HepG2 (cell line): ENCODE results near the gene ECM1. TPM values are rescaled to one million over a fixed set of nuclear protein-coding genes. Genes with fewer than 3 reads are reported as not detected.

Experiments used
- ATAD3A ChIP-seq: sonication (generic); formaldehyde crosslinking; IDR thresholded peaks from 2 replicates; pipeline ENCODE4 v1.4.0; 2020; ENCODE audit warnings: missing genetic modification reagents
- ATF4 ChIP-seq, 2 experiments: fragments of 450-650 bp in 1 of 2; sonication (generic) in 1 of 2; formaldehyde crosslinking; IDR thresholded peaks; 2 replicates each; pipeline versions ENCODE4 v1.5.0 to v1.8.0; 2020 to 2022; ENCODE audit warnings: mild to moderate bottlenecking in 1 of 2, missing genetic modification reagents in 1 of 2
- ATF7-NPFF ChIP-seq: sonication (generic); formaldehyde crosslinking; IDR thresholded peaks from 2 replicates; pipeline ENCODE4 v1.8.1; 2023; ENCODE audit warnings: mild to moderate bottlenecking, low read depth, missing genetic modification reagents, moderate library complexity
- CHCHD3 ChIP-seq: sonication (generic); formaldehyde crosslinking; IDR thresholded peaks from 2 replicates; pipeline ENCODE4 v1.8.0; 2022; ENCODE audit warnings: mild to moderate bottlenecking, missing genetic modification reagents, moderate library complexity
- CREB3 ChIP-seq: sonication (generic); formaldehyde crosslinking; IDR thresholded peaks from 2 replicates; pipeline ENCODE4 v1.5.0; 2020; ENCODE audit warnings: missing genetic modification reagents
- GTF3A ChIP-seq: sonication (generic); formaldehyde crosslinking; conservative IDR thresholded peaks from 2 replicates; pipeline ENCODE4 v1.4.0; 2020; ENCODE audit warnings: mild to moderate bottlenecking, missing genetic modification reagents
- HNRNPL ChIP-seq: fragments of 200-400 bp; formaldehyde crosslinking; IDR thresholded peaks from 2 replicates; pipeline ENCODE4 v1.6.1; 2017; ENCODE audit warnings: mild to moderate bottlenecking, low read depth, low read length
- KLF16 ChIP-seq, 2 experiments: sonication (generic) in 1 of 2; formaldehyde crosslinking in 1 of 2; IDR thresholded peaks; 2 replicates each; pipeline versions ENCODE4 v1.6.1 to v1.8.0; 2016 to 2023; ENCODE audit warnings: missing genetic modification reagents in 2 of 2, missing compliant biosample characterization in 1 of 2
- MAFF ChIP-seq: IDR thresholded peaks from 2 replicates; pipeline ENCODE4 v1.6.1; 2011; ENCODE audit warnings: low read depth, low read length, improper control_type of control experiment
- MED8 ChIP-seq: sonication (generic); formaldehyde crosslinking; IDR thresholded peaks from 2 replicates; pipeline ENCODE4 v1.8.1; 2023; ENCODE audit warnings: mild to moderate bottlenecking, missing genetic modification reagents; ENCODE audit not compliant: insufficient replicate concordance
- MTF1 ChIP-seq: sonication (generic); formaldehyde crosslinking; IDR thresholded peaks from 2 replicates; pipeline ENCODE4 v1.5.0; 2020; ENCODE audit warnings: missing genetic modification reagents
- MXD3 ChIP-seq: IDR thresholded peaks from 2 replicates; pipeline ENCODE4 v1.6.1; 2016; ENCODE audit warnings: mild to moderate bottlenecking, missing biosample characterization, missing genetic modification reagents
- RFXANK ChIP-seq: IDR thresholded peaks from 2 replicates; pipeline ENCODE4 v1.6.1; 2016
- SRSF4 ChIP-seq: fragments of 200-400 bp; formaldehyde crosslinking; IDR thresholded peaks from one replicate; pipeline ENCODE4 v1.6.1; 2018; ENCODE audit warnings: mild to moderate bottlenecking, low read depth, low read length, moderate library complexity; ENCODE audit not compliant: poor library complexity, severe bottlenecking
- SRY ChIP-seq: sonication (generic); formaldehyde crosslinking; IDR thresholded peaks from 2 replicates; pipeline ENCODE4 v1.8.0; 2022; ENCODE audit warnings: mild to moderate bottlenecking, missing genetic modification reagents
- SUZ12 ChIP-seq: fragments of 150-350 bp; IDR thresholded peaks from 2 replicates; pipeline ENCODE4 v1.6.1; 2014; ENCODE audit warnings: low read depth, low read length
- TAF1 ChIP-seq: sonication (generic); formaldehyde crosslinking; IDR thresholded peaks from 2 replicates; pipeline ENCODE4 v1.4.0; 2020; ENCODE audit warnings: missing genetic modification reagents
- THAP11 ChIP-seq: IDR thresholded peaks from 2 replicates; pipeline ENCODE4 v1.6.1; 2016; ENCODE audit warnings: missing biosample characterization, missing genetic modification reagents
- ZBTB25 ChIP-seq: IDR thresholded peaks from 2 replicates; pipeline ENCODE4 v1.6.1; 2018; ENCODE audit warnings: missing genetic modification reagents
- ZNF280B ChIP-seq: sonication (generic); formaldehyde crosslinking; IDR thresholded peaks from 2 replicates; pipeline ENCODE4 v1.5.0; 2020; ENCODE audit warnings: missing genetic modification reagents, mild to moderate bottlenecking, borderline replicate concordance
- ZNF383 ChIP-seq: sonication (generic); formaldehyde crosslinking; IDR thresholded peaks from 2 replicates; pipeline ENCODE4 v1.4.0; 2020; ENCODE audit warnings: missing genetic modification reagents, mild to moderate bottlenecking, borderline replicate concordance
- ZNF451 ChIP-seq: sonication (generic); formaldehyde crosslinking; IDR thresholded peaks from 2 replicates; pipeline ENCODE4 v1.5.0; 2020; ENCODE audit warnings: mild to moderate bottlenecking, missing genetic modification reagents
- ZNF567 ChIP-seq: sonication (generic); formaldehyde crosslinking; IDR thresholded peaks from 2 replicates; pipeline ENCODE4 v1.8.1; 2023; ENCODE audit warnings: mild to moderate bottlenecking, missing genetic modification reagents, borderline replicate concordance
- ZNF616 ChIP-seq: sonication (generic); formaldehyde crosslinking; IDR thresholded peaks from 2 replicates; pipeline ENCODE4 v1.5.0; 2020; ENCODE audit warnings: low read depth, mild to moderate bottlenecking, missing genetic modification reagents
- ZNF780A ChIP-seq: sonication (generic); formaldehyde crosslinking; IDR thresholded peaks from 2 replicates; pipeline ENCODE4 v1.8.0; 2022; ENCODE audit warnings: mild to moderate bottlenecking, missing genetic modification reagents, moderate library complexity
- ZNF850 ChIP-seq: sonication (generic); formaldehyde crosslinking; conservative IDR thresholded peaks from 2 replicates; pipeline ENCODE4 v1.9.0; 2021; ENCODE audit warnings: mild to moderate bottlenecking, missing genetic modification reagents
- polyA plus RNA-seq, 8 experiments: library from polyadenylated mRNA; depleted of rRNA in 3 of 8; stranded (reverse) in 7 of 8; unstranded in 1 of 8; fragments of >200 nt; fragmentation: Illumina TruSeq in 4 of 8; extraction: Trizol in 4 of 8; gene quantifications; 2 replicates each; pipeline versions ENCODE4 v1.2.1 to v1.2.3, GENCODE V29; 2011 to 2016; ENCODE audit warnings: low read depth in 4 of 8, missing spikeins in 1 of 8, mixed read lengths in 1 of 8; ENCODE audit not compliant: insufficient read depth in 1 of 8
- total RNA-seq, 5 experiments: library from RNA; depleted of rRNA; stranded (reverse); fragments of >200 nt; fragmentation: Illumina TruSeq; extraction: Trizol; gene quantifications; 2 replicates each; pipeline ENCODE4 v1.2.3, GENCODE V29; 2016; ENCODE audit warnings: low read depth in 1 of 5

Gene ECM1
- total and polyA plus RNA-seq, 2 of the 13 experiments (the other 11 are each of a cell fraction or from before 2014, with no cell fraction given): 0.42 to 1.0 TPM

- TF ChIP-seq THAP11 (CRISPR knock-in tag) (peak; percentile 51; the same call in 1 of the 2 replicates), TAF1 (CRISPR knock-in tag) (peak; percentile 68), ZNF616 (0 out of 2 replicates have a peak, but pooled peaks have one; percentile 24), GTF3A (CRISPR knock-in tag) (no peak), ZNF780A (CRISPR knock-in tag) (peak; percentile 41; the same call in 1 of the 2 replicates), KLF16 (CRISPR knock-in tag; IDR thresholded peaks at IDR 0.05) (peak in 1 of 2 experiments; percentile 35; a peak in 1 of 4 replicates), HNRNPL (no peak), MTF1 (CRISPR knock-in tag) (no peak), SRY (CRISPR knock-in tag) (0 out of 2 replicates have a peak, but pooled peaks have one; percentile 31), ZBTB25 (CRISPR knock-in tag) (peak; percentile 55; the same call in 1 of the 2 replicates), ATAD3A (no peak), CHCHD3 (no peak), ZNF383 (peak; percentile 60; the same call in 1 of the 2 replicates), ZNF850 (CRISPR knock-in tag) (0 out of 2 replicates have a peak, but pooled peaks have one; percentile 40), SUZ12 (no peak), MXD3 (CRISPR knock-in tag) (peak; percentile 74; the same call in 1 of the 2 replicates), CREB3 (no peak), ATF4 (CRISPR knock-in tag; IDR thresholded peaks at IDR 0.05) (no peak), ZNF280B (CRISPR knock-in tag) (no peak; the same call in 1 of the 2 replicates), ZNF451 (CRISPR knock-in tag) (no peak), RFXANK (no peak), SRSF4 (no peak), MED8 (CRISPR knock-in tag) (peak; percentile 60), ATF7-NPFF (no peak; the same call in 1 of the 2 replicates), ZNF567 (CRISPR knock-in tag) (peak; percentile 75; the same call in 1 of the 2 replicates), MAFF (no peak)
Observed at GRCh38 chr1:150515328-150516049, 7.6 kb downstream of the ECM1 start, which contains the start of gene FALEC (continued).
